Neutrophil (primary cell): ENCODE data around the gene PROB1.
A peak's percentile ranks its signal among the peaks of the same experiment; 100 is the strongest.
"Not testable (repeated sequence)": the region's sequence is repeated elsewhere in the genome, so short reads cannot be mapped to it uniquely, and the experiment has no call there.

Experiments
- H3K27ac ChIP-seq: fragments of 200-600 bp; sonication (generic); 2 replicates; pipeline ENCODE4 v1.5.1; 2016; ENCODE audit warnings: mild to moderate bottlenecking, moderate library complexity
- H3K27me3 ChIP-seq: fragments of 200-600 bp; sonication (generic); 2 replicates; pipeline ENCODE4 v1.6.0; 2016; ENCODE audit warnings: mild to moderate bottlenecking
- H3K36me3 ChIP-seq: fragments of 200-600 bp; sonication (generic); 2 replicates; pipeline ENCODE4 v1.5.1; 2017
- H3K4me1 ChIP-seq, 2 experiments: fragments of 200-600 bp in 1 of 2; sonication (generic) in 1 of 2; 1 replicate in 1 of 2; 2 replicates in 1 of 2; pipeline versions ENCODE4 v1.5.1 to v1.6.1; 2013 to 2016; ENCODE audit warnings: low read depth in 1 of 2, low read length in 1 of 2, mild to moderate bottlenecking in 1 of 2, moderate library complexity in 1 of 2; ENCODE audit not compliant: control insufficient read depth in 1 of 2, insufficient read depth in 1 of 2
- H3K4me3 ChIP-seq, 2 experiments: fragments of 200-600 bp in 1 of 2; sonication (generic) in 1 of 2; 1 replicate in 1 of 2; 2 replicates in 1 of 2; pipeline ENCODE4 v1.5.1; 2013 to 2016; ENCODE audit warnings: low read depth in 1 of 2, low read length in 1 of 2, mild to moderate bottlenecking in 1 of 2, moderate library complexity in 1 of 2
- H3K9me3 ChIP-seq: fragments of 200-600 bp; sonication (generic); 2 replicates; pipeline ENCODE4 v1.5.1; 2016
- TF ChIP-seq, protein P1 (sequence below): fragments of 200-600 bp; sonication (generic); IDR thresholded peaks from 2 replicates; pipeline ENCODE4 v1.5.1; 2016; ENCODE audit warnings: antibody characterized with exemption

The PROB1 gene

DNA sequence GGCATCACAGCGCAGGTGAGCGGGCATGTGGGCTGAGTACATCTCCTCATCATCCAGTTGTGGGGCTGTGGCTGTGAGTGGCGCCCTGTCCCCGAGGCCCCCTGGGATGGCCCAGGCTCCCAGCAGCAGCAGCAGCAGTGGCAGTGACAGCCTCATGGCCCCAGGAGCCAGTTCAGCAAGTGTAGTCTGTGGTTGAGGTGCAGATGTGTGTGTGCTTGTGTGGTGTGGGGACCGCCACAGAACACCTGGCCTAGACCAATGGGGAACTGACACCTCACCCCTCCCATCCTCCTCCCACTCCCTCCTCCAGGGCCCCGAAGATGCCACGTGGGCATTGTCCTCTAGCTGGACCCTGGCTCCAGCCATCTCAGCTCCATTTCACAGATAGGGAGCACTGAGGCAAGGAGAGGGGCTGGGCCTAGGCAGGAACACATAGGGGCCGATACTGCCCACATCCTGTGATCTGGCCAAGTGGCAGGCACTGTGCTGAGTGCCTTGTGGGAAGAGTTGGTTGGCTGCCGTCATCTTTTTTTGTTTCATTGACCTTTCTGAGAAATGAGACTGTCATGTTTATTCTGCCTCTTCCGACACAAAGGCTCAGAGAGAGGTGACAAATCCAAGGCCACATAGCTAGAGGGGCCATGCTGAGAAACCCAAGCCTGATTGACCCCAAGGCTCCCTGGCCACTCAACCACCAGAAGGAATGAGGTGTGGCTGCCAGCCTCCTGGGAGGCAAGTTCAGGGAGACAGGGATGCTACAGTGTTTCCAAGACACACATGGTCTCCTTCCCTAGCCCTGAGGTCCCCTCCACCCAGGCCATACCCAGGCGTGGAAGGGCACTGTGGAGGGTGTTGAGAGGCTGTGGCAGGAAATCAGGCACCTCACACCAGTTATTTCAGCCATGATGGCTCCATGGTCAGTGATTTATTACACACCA, 4.9 kb downstream of the PROB1 start, which contains the start of gene MZB1:
TSS of gene MZB1 (minus strand) at position 213 of the 938 bp plus-strand sequence. CDS start at position 156, 57 bp downstream.
- Histone ChIP-seq H3K9me3 (no peaks in the 10 kb centered on the region), H3K27me3 (peaks cover 44% of the 10 kb centered on the region), H3K4me1 (peaks cover 61 to 67% of the 10 kb centered on the region in 2 experiments), H3K27ac (no peak within 1 kb of the TSS), H3K4me3 (no peak within 1 kb of the TSS), H3K36me3 (no peaks in the 10 kb centered on the region)
- TF ChIP-seq, protein P1, sequence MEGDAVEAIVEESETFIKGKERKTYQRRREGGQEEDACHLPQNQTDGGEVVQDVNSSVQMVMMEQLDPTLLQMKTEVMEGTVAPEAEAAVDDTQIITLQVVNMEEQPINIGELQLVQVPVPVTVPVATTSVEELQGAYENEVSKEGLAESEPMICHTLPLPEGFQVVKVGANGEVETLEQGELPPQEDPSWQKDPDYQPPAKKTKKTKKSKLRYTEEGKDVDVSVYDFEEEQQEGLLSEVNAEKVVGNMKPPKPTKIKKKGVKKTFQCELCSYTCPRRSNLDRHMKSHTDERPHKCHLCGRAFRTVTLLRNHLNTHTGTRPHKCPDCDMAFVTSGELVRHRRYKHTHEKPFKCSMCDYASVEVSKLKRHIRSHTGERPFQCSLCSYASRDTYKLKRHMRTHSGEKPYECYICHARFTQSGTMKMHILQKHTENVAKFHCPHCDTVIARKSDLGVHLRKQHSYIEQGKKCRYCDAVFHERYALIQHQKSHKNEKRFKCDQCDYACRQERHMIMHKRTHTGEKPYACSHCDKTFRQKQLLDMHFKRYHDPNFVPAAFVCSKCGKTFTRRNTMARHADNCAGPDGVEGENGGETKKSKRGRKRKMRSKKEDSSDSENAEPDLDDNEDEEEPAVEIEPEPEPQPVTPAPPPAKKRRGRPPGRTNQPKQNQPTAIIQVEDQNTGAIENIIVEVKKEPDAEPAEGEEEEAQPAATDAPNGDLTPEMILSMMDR = no peak

DNA sequence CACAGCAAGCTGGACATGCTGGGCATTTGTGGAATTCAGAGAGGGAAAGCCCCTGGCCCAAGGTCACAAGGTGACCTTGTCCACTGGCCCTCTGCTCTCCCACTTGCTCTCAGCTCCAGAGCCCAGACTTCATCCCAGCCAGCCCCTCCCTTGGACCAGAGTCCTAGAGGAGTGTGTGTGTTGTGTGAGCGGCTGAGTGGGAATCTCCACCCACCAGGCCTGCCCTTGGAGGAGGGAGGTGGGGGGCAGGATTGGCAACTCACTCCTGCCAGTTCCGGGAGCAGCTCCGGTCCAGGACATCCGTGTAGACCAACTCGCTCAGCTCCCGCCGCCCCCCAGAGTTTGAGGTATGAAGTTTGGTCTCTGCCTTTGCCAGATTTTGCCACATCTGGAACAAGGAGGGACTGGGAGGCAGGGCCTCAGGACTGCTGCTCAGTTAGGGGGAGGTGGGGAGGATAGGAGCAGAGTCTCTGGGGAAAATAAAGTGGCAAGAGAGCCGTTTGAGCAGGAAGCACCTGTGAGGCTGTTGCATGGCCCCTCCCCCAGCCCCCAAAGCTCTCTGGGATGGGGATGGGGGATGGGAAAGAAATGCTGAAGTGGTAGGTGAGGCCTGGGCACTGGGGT, 6.6 kb downstream of the PROB1 start:
- TF ChIP-seq, protein P1 = no peak
- Histone ChIP-seq H3K4me3 (no peak overlapping the region), H3K27ac (no peak overlapping the region), H3K9me3 (no peaks in the 10 kb centered on the region), H3K27me3 (peaks cover 28% of the 10 kb centered on the region), H3K4me1 (peaks cover 62 to 69% of the 10 kb centered on the region in 2 experiments), H3K36me3 (no peaks in the 10 kb centered on the region)

DNA sequence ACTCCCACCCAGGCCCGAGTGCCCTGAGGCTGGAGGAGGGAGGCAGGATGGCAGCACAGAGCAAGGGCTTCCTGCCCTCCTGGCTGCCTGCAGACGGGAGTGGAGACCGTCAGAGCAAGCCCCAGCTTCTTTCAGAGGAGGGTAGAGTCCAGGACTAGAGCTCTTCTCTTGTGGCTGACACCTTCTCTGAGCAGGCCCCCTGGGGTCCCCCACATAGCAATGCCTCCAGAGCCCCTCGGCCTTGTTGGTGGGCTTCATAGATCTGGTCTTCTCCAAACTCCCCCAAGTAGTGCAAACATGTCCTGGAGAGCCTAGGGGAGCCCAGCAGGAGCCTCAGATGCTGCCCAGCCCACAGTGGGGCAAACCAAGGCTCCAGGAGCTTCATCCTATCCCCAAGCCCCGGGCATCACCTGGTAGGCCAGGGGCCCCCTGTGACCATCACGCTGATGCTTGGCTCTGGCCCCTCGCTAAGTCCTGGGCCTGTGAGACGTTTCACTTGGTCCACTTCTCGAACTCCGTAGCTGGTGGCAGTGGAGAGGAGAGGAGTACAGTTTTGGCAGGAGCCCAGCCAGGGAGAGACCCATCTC, 7.2 kb downstream of the PROB1 start:
- TF ChIP-seq, protein P1 = no peak
- peaks cover 22% of the 10 kb centered on the region for H3K27me3 ChIP-seq
- no peak overlapping the region for H3K4me3 ChIP-seq
- H3K36me3 ChIP-seq = no peaks in the 10 kb centered on the region
- H3K4me1 ChIP-seq = peaks cover 57 to 69% of the 10 kb centered on the region in 2 experiments
- H3K27ac ChIP-seq = no peak overlapping the region
- H3K9me3 ChIP-seq = no peaks in the 10 kb centered on the region

DNA sequence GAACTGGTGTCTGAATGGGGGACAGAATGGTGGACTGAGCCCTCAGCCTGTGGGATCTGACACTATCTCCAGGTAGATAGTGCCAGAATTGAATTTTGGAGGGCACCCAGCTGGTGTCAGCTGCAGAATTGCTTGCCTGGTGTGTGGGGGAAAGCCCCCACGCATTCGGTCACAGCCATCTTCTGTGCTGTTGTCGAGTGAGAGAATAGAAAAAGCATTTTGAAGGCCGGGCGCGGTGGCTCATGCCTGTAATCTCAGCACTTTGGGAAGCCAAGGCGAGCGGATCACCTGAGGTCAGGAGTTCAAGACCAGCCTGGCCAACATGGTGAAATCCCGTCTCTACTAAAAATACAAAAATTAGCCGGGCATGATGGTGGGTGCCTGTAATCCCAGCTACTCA, 7.9 kb downstream of the PROB1 start:
- not testable (repeated sequence) for H3K4me3 ChIP-seq, H3K36me3 ChIP-seq, H3K27ac ChIP-seq, H3K9me3 ChIP-seq
- Histone ChIP-seq H3K27me3 (peaks cover 14% of the 10 kb centered on the region), H3K4me1 (peaks cover 49 to 63% of the 10 kb centered on the region in 2 experiments)

DNA sequence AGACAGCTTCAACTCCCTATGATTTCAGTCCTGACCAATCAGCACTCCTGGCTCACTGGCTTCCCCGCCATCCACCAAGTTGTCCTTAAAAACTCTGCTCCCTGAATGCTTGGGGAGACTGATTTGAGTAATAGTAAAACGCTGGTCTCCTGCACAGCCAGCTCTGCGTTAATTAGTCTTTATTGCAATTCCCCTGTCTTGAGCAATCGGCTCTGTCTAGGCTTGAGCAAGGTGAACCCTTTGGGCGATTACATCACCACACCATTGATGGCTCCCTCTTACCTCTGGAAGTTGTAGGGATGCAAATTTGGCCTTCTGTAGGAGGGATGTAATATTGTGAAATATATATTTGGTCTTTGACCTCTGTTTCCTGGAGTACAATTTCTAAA, 8.9 kb downstream of the PROB1 start:
- H3K27me3 ChIP-seq = peaks cover 5% of the 10 kb centered on the region
- peaks cover 43 to 59% of the 10 kb centered on the region in 2 experiments for H3K4me1 ChIP-seq
- H3K4me3 ChIP-seq = peak overlapping the region; percentile 0 to 64
- TF ChIP-seq, protein P1 = no peak
- peak overlapping the region; percentile 86 for H3K27ac ChIP-seq
- no peaks in the 10 kb centered on the region for H3K36me3 ChIP-seq
- no peaks in the 10 kb centered on the region for H3K9me3 ChIP-seq
